ENCODE results near the gene VWA3B. TPM values are rescaled to one million over a fixed set of nuclear protein-coding genes. Genes with fewer than 3 reads are reported as not detected.
"Not testable (repeated sequence)": the region's sequence is repeated elsewhere in the genome, so short reads cannot be mapped to it uniquely, and the experiment has no call there.

VWA3B gene
- total and polyA plus RNA-seq, 8 donors, result 0.03 to 134 (median 2.2) TPM; not detected in 2

GRCh38 chr2:98039085-98039756, 47.7 kb upstream of the VWA3B start:
- TF ChIP-seq EP300 (IDR thresholded peaks at IDR 0.05) (no peak), POLR2AphosphoS5 (IDR thresholded peaks at IDR 0.05) (no peak), POLR2A (IDR thresholded peaks at IDR 0.05) (no peak), CTCF (IDR thresholded peaks at IDR 0.05) (no peak)
- DNase-seq, result peak; percentile 39 to 53
- WGBS, 5 donors, result 61 to 66% (median 64%) methylated on average over 12 of the region's 12 CpGs
- Histone ChIP-seq H3K4me1 (peaks cover 10 to 35% (median 15%) of the 10 kb centered on the region in 4 donors), H3K27ac (no peak overlapping the region), H3K9me3 (peaks cover 3 to 12% (median 8%) of the 10 kb centered on the region in 4 donors), H3K4me3 (no peak overlapping the region), H3K27me3 (no peaks in the 10 kb centered on the region), H3K36me3 (no peaks in the 10 kb centered on the region)
- intact Hi-C loops (cut with DNase I; ENCODE audit: low total_unique reads), result no loop called here

GRCh38 chr2:98040331-98040939, 46.5 kb upstream of the VWA3B start:
- Histone ChIP-seq H3K36me3 (no peaks in the 10 kb centered on the region), H3K9me3 (peaks cover 11 to 24% (median 17%) of the 10 kb centered on the region in 4 donors), H3K4me1 (peaks cover 10 to 35% (median 15%) of the 10 kb centered on the region in 4 donors), H3K27ac (no peak overlapping the region), H3K27me3 (no peaks in the 10 kb centered on the region), H3K4me3 (no peak overlapping the region)
- TF ChIP-seq POLR2A (IDR thresholded peaks at IDR 0.05) (no peak), CTCF (IDR thresholded peaks at IDR 0.05) (no peak), POLR2AphosphoS5 (IDR thresholded peaks at IDR 0.05) (no peak), EP300 (IDR thresholded peaks at IDR 0.05) (no peak)
- intact Hi-C loops (cut with DNase I; ENCODE audit: low total_unique reads), result no loop called here
- no peak for DNase-seq
- 59 to 80% (median 75%) methylated on average over 8 of the region's 8 CpGs for WGBS, 5 donors

DNA sequence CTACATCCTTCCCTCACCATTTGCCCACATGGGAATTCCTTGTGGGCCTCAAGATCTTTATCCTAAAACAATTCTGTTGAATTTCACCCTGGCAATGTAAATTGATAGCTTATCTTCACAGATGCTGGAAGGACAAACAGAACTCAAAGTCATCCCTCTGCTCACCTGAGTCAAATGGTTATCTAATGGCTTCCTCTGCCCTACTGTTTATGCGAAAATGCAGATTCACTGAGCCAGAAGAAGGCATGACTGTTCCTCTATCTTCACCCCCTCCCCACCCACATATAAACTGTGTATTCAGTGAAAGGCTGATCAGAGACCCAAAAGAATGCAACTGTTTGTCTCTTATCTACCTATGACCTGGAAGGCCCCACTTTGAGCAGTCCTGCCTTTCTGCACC, 43.9 kb upstream of the VWA3B start:
- intact Hi-C loops (cut with DNase I; ENCODE audit: low total_unique reads), result no loop called here
- Histone ChIP-seq H3K36me3 (no peaks in the 10 kb centered on the region), H3K27me3 (no peaks in the 10 kb centered on the region), H3K9me3 (peaks cover 11 to 27% (median 19%) of the 10 kb centered on the region in 4 donors), H3K27ac (no peak overlapping the region), H3K4me1 (peaks cover 6 to 17% (median 11%) of the 10 kb centered on the region in 4 donors), H3K4me3 (no peak overlapping the region)
- TF ChIP-seq POLR2A (IDR thresholded peaks at IDR 0.05), result no peak
- TF ChIP-seq EP300 (IDR thresholded peaks at IDR 0.05), result no peak
- TF ChIP-seq POLR2AphosphoS5 (IDR thresholded peaks at IDR 0.05), result no peak
- no peak for TF ChIP-seq CTCF (IDR thresholded peaks at IDR 0.05)
- no peak for DNase-seq
- whole genome bisulfite sequencing, 5 donors, result 86 to 100% (median 90%) methylated on average over 1 of the region's 1 CpG

GRCh38 chr2:98044730-98045129, 42.2 kb upstream of the VWA3B start:
- H3K27ac ChIP-seq, result not testable (repeated sequence)

GRCh38 chr2:98050070-98050469, 36.9 kb upstream of the VWA3B start:
- 70 to 91% (median 79%) methylated on average over 2 of the region's 2 CpGs for WGBS, 5 donors
- TF ChIP-seq CTCF (IDR thresholded peaks at IDR 0.05) (no peak), POLR2AphosphoS5 (IDR thresholded peaks at IDR 0.05) (no peak), EP300 (IDR thresholded peaks at IDR 0.05) (no peak), POLR2A (IDR thresholded peaks at IDR 0.05) (no peak)
- Histone ChIP-seq H3K36me3 (no peaks in the 10 kb centered on the region), H3K4me1 (no peaks in the 10 kb centered on the region), H3K9me3 (peaks cover 0 to 8% (median 5%) of the 10 kb centered on the region in 4 donors), H3K27ac (no peak overlapping the region), H3K27me3 (no peaks in the 10 kb centered on the region), H3K4me3 (no peak overlapping the region)
- intact Hi-C loops (cut with DNase I; ENCODE audit: low total_unique reads), result no loop called here
- DNase-seq, result no peak

More at GRCh38 chr2:98044730-98045129, 42.2 kb upstream of the VWA3B start:
- intact Hi-C loops (cut with DNase I; ENCODE audit: low total_unique reads); H3K4me1 ChIP-seq; H3K36me3 ChIP-seq; H3K27me3 ChIP-seq; DNase-seq; H3K4me3 ChIP-seq: not testable (repeated sequence)
- 94 to 96% (median 95%) methylated on average over 2 of the region's 2 CpGs for WGBS, 5 donors
- H3K9me3 ChIP-seq, result peaks cover 11 to 27% (median 19%) of the 10 kb centered on the region in 4 donors
